NCI-H1694 treated with DMSO at 0.1 percent for 48 hours (cell line): ENCODE data around the gene ATOSA.

Source experiments
- DNase-seq: peaks from one replicate; lab custom pipeline; 2025; lab: John Stamatoyannopoulos, UW

ATOSA gene, protein sequence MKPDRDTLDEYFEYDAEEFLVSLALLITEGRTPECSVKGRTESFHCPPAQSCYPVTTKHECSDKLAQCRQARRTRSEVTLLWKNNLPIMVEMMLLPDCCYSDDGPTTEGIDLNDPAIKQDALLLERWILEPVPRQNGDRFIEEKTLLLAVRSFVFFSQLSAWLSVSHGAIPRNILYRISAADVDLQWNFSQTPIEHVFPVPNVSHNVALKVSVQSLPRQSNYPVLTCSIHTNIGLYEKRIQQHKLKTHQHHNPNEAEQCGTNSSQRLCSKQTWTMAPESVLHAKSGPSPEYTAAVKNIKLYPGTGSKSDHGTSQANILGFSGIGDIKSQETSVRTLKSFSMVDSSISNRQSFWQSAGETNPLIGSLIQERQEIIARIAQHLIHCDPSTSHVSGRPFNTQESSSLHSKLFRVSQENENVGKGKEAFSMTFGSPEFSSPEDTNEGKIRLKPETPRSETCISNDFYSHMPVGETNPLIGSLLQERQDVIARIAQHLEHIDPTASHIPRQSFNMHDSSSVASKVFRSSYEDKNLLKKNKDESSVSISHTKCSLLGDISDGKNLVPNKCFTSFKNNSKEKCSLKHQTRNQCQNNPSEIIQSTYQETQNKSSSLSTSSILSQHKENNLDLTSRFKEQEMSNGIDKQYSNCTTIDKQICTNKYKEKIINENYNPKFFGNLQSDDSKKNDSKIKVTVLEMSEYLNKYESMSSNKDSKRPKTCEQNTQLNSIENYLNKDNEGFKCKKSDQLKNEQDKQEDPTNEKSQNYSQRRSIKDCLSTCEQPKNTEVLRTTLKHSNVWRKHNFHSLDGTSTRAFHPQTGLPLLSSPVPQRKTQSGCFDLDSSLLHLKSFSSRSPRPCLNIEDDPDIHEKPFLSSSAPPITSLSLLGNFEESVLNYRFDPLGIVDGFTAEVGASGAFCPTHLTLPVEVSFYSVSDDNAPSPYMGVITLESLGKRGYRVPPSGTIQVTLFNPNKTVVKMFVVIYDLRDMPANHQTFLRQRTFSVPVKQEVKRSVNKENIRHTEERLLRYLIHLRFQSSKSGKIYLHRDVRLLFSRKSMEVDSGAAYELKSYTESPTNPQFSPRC

DNA sequence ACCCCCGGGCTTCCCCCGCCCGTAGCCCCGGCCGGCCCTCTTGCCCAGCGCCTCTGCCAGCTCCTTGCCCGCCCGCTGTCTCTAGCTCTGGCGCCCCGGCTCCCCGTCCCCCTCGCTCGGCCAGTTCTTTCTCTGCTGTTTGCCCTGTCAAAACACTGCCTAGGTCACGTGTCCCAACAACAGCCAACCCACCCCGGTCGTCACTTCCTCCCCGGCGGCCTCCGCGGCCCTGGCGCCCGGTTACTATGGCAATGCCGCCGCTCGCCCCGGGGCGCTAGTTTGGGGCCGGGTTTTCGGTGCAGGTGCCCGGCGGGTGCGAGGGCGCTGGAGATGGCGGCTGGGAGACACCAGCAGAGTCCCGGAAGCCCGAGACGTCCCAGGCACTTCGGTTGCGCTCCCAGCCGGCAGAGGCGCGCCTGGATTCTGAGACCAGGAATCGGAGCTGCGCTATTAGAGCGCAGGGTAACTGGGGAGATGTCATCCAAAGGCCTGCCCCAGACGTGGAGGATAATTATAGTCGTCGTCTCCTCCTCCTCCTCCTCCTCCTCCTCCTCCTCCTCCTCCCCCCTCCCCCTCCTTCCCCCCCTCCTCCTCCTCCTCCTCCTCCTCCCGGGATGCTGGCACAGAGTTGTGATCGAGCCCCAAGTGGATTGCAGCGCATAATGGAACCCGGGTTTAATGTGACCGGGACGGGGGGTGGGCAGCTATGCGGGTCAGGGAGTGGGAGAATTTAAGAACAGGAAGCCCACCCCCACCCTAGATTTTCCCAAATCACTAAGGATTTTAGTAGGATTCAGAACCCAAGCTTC lies at the start of gene ATOSA:
TSS of gene ATOSA (minus strand) at position 157 of the 809 bp plus-strand sequence. CDS start 1,367 bp downstream, outside the sequence.
- peak; percentile 50 for DNase-seq

DNA sequence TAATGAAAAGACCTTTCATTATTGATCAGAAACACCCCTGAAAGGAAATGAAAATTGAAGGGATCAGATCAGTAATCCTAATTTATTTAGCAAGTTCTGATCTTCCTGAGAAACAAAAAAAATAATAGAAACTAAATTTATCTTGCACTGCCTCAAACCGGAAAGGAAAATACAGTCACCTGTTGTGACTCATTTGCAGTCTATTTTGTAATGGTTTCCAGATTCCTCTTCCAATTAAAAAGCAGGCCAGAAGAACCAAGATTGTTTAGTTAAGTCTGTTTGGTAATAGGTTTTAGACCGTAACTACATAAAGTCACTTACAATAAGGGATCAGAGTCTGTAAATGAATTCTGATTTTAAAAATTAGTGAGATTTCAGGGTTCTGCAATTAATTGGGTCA lies 49.7 kb upstream of the ATOSA start:
- DNase-seq = no peak

DNA sequence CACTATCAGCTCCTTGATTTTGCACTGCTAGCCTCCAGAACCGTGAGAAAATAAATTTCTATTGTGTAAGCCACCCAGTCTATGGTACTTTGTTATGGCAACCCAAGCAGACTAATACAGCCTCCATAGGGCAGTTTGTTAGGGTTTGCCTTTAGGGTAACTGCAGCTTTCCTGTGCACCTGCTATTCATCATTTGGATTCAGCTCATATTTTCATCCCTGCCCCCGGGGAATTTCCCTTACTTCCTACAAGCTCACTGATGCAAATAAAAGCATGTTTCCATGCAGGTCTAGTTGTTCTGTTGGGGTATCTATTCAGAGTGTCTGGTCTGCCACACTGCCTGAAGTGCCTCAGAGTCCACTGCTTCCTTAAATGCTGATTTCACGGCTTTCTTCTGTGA lies 48.6 kb upstream of the ATOSA start:
- no peak for DNase-seq

DNA sequence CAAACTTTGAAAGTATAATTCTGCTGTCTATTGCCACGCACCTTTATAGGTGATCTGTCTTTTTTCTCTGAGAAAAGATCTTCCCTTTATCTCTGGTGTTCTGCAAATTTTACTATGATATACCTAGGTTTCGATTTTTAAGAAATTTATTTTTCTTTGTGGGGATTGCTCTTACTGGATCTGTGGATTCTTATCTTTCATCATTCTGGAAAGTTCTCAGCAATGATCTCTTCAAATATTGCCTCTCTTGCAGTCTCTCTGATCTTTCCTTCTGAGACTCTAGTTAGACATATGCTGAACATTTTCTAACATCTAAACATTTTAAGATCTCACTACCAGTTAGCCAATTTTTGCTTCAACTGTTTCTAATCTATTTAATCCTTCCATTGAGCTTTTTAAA lies 47.0 kb upstream of the ATOSA start:
- DNase-seq = no peak

DNA sequence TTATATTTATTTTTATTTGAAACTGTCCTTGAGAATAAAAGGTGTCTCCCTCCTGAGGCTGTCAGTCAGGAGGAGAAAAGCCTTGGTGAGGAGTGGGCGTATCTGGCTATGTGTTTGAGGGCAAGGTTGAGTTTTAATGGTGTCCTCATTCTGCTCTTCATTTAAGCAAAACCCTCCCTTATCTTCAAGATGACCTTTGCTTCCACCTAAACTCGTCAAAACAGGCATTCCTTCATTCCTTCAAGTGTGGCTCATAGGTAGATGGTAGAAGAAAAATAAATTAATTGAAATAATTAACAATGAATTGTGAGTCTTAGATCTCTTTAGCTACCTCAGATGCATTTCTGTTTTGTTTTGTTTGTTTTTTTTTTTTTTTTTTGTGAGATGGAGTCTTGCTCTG lies 39.4 kb upstream of the ATOSA start:
- DNase-seq = no peak

DNA sequence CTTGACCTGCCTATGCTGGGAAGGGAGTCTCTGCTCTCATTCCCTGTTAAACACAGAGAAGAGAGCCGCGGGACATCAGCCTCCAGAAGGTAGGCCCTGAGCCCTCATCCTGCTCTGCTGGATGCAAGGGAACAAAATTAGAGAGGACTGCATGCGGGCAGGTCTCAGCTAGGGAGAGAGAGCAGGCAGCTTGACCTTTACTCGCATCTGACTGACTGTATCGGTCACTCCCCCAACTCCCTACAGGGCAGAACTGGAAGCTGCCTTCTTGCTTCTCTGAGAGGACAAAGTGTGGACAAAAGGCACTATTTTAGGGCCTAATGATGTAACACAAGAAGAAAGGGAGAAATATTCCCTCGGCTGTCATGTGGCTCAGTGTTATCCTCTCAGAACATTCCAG lies 38.7 kb upstream of the ATOSA start:
- DNase-seq = no peak

GRCh38 chr15:52717481-52717880 lies 38.3 kb upstream of the ATOSA start:
- DNase-seq = no peak

DNA sequence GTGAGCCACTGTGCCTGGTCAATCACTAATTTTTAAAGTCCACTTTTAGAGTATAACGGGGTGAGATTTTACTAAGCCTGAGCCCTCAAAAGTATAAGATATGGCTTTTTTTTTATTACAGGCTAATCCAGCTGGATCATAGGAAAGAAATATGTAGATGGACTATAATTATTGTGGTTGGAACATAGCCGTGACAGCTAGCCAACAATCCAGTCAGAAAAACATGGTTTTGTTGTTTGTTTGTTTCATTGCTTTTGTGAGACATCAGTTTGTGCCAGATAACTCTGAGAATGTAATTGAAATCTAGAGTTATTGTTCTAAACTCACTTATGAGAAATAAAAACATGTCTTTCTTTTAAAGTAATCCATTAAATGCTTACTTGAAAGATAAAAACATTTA lies 37.3 kb upstream of the ATOSA start:
- DNase-seq = no peak

DNA sequence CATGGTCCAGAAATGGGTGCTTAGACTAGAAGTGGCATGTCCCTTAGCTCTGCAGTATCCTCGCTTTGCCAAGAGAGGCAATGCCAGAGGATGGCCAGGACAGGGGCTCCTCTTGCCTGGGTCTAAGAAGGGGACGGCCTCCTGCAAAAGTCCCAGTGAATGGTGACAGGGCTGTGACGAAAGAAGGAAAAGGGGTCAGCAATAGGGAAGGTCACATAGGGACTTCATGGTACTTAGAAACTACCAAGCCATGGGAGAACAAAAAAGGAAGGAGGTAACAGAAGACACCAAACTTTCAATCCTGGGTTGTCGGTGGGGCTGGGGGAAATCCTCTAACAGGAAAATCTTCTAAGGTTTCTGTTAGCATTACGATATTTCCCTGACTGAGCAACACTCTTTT lies 36.2 kb upstream of the ATOSA start:
- no peak for DNase-seq

- DNase-seq = no peak
These were observed 35.8 kb upstream of the ATOSA start for GRCh38 chr15:52714968-52715367.

DNA sequence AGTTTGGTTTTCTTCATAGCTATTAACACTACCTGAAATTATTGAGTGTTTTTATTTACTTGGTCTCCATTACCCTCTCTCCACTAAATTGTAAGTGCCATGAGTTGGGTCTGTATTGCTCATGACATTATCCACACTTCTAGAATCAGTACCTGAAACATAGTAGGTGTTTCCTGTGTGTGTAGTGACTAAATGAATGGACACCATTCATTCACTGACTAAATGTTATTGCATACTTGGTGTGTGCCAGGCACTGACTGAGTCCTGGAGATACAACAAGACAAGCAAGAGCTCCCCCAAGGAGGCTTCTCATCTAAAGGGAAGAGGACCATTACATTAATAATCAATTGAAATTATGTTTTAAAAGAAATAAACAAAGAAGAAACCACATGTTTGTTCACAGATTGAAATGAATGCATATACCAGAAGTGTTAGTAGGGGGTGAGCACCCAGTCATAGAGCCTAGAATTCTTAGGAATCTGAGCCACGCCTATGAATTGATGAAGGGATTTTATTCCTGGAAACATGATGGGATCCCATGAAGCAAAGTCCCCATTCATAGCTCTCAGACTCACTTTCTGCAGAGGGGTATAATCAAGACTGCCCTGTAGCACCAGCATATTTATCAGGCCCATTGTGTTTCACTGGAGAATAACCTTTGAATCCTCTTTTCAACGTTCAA lies 31.7 kb upstream of the ATOSA start:
- DNase-seq = no peak

DNA sequence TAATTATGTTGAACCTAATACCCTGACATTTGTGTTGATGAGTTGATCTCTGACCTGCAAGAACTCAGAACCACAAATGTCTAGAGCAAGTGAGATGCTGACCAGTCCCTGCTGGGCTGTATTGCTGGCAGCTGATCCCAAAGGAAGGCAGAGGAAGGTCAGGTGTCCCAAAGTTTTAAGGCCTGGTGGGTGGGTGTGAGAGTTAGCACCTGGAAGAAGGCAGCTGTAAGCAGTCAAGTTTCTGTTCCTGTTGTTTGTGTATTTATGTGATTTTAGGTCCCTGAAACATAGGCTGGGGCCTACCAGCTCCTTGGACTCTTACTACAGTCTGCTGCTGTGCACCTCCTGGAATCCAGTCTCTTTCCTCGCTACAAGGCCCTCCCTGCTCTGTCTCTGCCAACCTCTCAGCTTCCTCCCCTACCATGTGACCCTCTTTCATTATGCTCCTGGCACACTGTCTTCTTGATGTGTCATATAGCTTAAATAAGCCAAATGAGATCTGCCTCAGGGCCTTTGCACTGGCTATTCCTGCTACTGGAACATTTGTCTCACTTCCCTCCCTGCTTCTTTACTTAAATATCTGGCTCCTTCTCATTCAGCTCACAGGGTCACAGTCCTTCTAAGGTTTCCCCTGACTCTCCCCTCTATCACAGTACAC lies 31.0 kb upstream of the ATOSA start:
- no peak for DNase-seq

- DNase-seq = no peak
These were observed 30.2 kb upstream of the ATOSA start for GRCh38 chr15:52709187-52709981.

- no peak for DNase-seq
These were observed 26.9 kb upstream of the ATOSA start for GRCh38 chr15:52706091-52706490.

- no peak for DNase-seq
These were observed 23.2 kb upstream of the ATOSA start for GRCh38 chr15:52702390-52702789.

DNA sequence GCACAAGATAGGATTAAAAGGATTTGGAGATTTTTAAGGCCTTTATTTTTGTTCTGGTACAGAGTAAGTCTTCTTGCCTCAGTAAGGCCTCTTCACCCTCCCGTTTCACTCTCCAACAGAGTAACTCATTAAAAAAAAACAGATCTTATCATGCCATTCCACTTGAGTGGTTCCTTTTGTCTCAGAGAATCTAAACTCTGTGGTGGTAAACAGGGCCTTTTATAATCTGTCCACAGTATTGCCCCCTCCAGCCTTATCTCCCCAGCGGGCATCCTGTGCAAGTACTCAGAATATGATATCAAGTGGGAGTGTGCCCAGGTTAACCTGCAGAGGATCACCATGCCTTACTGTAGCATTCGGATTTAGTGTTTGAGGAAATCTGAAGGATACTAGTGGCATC lies 20.3 kb upstream of the ATOSA start:
- DNase-seq = no peak

DNA sequence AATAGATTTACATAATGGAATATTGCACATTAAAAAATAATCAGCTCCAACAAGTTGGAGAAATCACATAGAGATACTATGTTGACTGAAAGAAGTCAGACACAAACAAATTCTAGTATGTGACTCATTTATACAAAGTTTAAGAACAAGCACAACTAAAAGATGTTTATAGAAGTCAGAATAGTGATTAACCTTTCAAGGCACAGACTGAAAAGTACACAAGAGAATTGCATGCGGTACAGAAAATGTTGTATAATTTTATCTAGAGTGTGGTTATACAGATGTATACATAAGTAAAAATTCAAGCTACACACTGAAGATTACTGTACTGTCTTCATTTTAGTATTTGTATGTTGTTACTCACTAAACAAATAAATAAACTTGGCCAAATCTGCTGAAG lies 19.3 kb upstream of the ATOSA start:
- DNase-seq = no peak

GRCh38 chr15:52697051-52697450 lies 17.9 kb upstream of the ATOSA start:
- DNase-seq = no peak

DNA sequence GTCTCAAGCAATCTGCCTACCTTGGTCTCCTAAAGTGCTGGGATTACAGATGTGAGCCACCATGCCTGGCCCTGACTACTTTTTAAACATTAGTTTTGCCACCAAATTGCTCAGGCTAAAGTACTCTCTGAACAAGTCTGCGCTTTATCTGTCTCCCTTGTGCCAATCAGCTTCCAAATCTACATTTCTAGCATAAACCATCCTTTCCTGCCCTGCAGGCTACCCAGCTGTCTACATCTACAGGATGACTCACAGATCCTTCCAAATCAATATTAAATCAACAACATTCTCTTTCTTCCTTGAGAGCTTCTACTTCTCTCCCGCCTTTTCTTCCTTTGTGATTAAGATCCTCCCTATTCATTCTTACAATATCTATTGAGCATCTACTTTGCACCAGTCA lies 16.0 kb upstream of the ATOSA start:
- no peak for DNase-seq

GRCh38 chr15:52689562-52689961 lies 10.4 kb upstream of the ATOSA start:
- DNase-seq = no peak
